ENCODE measurements around the gene NUDT15.

- TF ChIP-seq, protein P1, sequence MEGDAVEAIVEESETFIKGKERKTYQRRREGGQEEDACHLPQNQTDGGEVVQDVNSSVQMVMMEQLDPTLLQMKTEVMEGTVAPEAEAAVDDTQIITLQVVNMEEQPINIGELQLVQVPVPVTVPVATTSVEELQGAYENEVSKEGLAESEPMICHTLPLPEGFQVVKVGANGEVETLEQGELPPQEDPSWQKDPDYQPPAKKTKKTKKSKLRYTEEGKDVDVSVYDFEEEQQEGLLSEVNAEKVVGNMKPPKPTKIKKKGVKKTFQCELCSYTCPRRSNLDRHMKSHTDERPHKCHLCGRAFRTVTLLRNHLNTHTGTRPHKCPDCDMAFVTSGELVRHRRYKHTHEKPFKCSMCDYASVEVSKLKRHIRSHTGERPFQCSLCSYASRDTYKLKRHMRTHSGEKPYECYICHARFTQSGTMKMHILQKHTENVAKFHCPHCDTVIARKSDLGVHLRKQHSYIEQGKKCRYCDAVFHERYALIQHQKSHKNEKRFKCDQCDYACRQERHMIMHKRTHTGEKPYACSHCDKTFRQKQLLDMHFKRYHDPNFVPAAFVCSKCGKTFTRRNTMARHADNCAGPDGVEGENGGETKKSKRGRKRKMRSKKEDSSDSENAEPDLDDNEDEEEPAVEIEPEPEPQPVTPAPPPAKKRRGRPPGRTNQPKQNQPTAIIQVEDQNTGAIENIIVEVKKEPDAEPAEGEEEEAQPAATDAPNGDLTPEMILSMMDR (conservative IDR thresholded peaks at IDR 0.05; ENCODE audit: low read length), result no peak
- TF ChIP-seq EZH2phosphoT487 (IDR thresholded peaks at IDR 0.05; ENCODE audit: borderline replicate concordance, low read depth, low read length), result no peak
These were observed 34.8 kb downstream of the NUDT15 start for GRCh38 chr13:48072304-48072703.

Data from OCI-LY7 (cell line).